ENCODE measurements around the gene KNG1. TPM values are rescaled to one million over a fixed set of nuclear protein-coding genes. Genes with fewer than 3 reads are reported as not detected.
"Not testable (repeated sequence)": the region's sequence is repeated elsewhere in the genome, so short reads cannot be mapped to it uniquely, and the experiment has no call there.

KNG1 gene
- polyA plus RNA-seq (ENCODE audit: insufficient read length in 4 of 4), result 100 to 1,000 TPM in 3 of 4 donors, 1 to 10 TPM in 1; 8.3 to 169 (median 132) TPM

GRCh38 chr3:186717039-186717457 is at the start of gene KNG1:
Gene KNG1, plus strand, starts transcription at chr3:186717359. Its CDS starts 184 bp downstream, at chr3:186717543.
- no peak for DNase-seq (ENCODE audit: low read depth in 4 of 4, low spot score in 3 of 4)

- no peak for DNase-seq (ENCODE audit: low read depth in 4 of 4, low spot score in 3 of 4)
These were observed 48.7 kb upstream of the KNG1 start for GRCh38 chr3:186668426-186668825.

DNA sequence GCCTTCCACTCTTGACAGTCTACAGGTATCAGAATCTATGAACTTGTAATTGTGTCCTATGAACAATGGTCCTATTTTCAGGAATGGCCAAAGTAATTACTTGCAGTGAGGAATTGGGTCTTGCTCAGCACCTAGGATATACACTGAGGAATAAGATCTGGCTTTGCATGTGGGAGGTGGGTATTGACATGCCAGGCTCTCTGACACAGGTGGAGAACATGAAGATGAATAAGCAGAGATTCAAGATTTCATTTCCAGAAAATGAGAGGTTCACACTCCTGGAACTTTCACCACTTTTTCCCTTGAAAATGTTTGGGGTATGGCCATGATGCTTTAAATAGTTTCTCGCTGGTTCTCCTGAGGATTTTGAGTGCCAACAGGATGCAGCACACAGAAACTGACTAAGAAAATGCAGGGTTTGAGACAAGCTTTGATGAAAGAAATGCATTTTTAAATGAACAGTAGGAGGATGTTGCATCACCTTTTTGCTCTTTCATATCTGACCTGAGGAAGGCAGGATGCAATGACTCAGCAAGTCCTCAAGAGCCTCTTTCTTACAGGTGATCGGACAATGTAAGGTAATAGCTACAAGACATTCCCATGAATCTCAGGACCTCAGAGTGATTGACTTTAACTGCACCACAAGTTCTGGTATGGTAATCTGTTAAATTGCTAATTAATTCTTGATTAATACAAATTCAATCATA is 47.6 kb upstream of the KNG1 start:
- no peak for DNase-seq (ENCODE audit: low read depth in 4 of 4, low spot score in 3 of 4)

DNA sequence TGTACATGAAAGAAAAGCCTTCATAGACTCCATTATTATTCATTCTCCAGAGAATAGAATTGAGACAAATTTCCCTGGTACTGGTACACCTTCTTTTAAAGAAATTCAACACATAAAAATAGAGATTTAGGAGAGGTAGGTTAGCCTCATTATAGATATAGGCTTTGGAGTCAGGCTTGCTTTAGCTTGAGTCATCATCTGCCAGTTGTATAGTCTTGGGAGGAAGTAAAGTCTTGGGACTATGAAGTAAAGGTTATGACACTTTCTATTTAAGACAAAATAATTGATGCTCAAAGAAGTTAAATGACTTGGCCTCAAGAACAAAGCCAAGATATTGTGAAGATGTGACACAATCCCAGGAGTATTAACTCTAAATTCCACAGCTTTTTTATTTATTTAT is 47.0 kb upstream of the KNG1 start:
- DNase-seq (ENCODE audit: low read depth in 4 of 4, low spot score in 3 of 4), result no peak

DNA sequence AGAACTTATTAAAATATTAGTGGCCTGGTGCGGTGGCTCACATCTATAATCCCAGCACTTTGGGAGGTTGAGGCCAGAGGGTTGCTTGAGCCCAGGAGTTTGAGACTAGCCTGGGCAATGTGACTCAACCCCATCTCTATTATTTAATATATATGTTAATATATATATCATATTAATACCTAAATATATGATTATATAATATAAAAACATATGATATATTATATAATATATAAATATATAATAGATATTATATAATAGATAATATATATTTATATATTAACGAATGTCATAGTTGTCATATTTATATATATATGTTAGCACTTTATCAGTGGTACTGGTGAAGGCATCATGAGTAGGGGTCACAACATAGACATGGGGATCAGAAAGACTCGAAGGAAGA is 46.1 kb upstream of the KNG1 start:
- DNase-seq (ENCODE audit: low read depth in 4 of 4, low spot score in 3 of 4), result no peak

DNA sequence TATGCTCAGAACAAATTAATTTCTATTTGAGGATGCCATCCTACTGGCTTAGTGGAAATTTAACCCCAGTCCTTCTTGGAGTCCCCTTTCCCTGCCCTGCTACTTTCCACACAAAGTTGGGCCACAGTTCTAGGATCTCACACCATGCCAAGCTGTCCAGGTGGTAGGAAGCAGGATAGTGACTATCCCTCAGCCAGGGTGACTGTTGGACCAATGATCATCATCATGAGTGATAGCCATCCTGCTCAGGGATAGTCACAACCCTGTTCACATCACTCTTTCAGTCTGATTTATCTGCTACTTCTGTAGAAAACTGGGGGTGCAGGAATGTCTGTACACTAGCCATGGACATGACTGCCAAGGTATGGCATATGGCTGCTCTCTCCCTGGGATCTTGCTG is 38.6 kb upstream of the KNG1 start:
- no peak for DNase-seq (ENCODE audit: low read depth in 4 of 4, low spot score in 3 of 4)

GRCh38 chr3:186679151-186679550 is 38.0 kb upstream of the KNG1 start:
- DNase-seq (ENCODE audit: low read depth in 4 of 4, low spot score in 3 of 4), result no peak

GRCh38 chr3:186680869-186681268 is 36.3 kb upstream of the KNG1 start:
- DNase-seq (ENCODE audit: low read depth in 4 of 4, low spot score in 3 of 4), result no peak

DNA sequence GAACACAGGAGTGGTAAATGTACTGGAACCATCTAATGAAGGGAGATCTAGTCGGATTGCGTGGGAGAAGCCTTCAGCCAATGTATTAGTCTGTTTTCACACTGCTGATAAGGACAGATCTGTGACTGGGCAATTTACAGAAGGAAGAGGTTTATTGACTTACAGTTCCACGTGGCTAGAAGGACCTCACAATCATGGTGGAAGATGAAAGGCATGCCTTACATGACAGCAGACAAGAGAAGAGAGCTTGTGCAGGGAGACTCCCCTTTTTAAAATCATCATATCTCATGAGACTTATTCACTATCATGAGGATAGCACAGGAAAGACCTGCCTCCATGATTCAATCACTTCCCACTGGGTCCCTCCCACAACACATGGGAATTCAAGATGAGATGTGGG is 34.3 kb upstream of the KNG1 start:
- no peak for DNase-seq (ENCODE audit: low read depth in 4 of 4, low spot score in 3 of 4)

DNA sequence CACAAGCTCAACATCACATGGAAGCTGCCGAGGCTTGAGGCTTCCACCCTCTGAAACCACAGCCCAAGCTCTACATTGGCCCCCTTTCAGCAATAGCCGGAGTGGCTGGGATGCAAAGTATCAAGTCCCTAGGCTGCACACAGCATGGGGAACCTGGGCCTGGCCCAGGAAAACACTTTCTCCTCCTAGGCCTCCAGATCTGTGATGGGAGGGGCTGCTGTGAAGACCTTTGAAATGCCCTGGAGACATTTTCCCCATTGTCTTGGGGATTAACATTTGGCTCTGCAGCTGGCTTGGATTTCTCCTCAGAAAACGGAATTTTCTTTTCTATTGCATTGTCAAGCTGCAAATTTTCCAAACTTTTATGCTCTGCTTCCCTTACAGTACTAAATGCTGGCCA is 33.2 kb upstream of the KNG1 start:
- no peak for DNase-seq (ENCODE audit: low read depth in 4 of 4, low spot score in 3 of 4)

- not testable (repeated sequence) for DNase-seq (ENCODE audit: low read depth in 4 of 4, low spot score in 3 of 4)
These were observed 30.7 kb upstream of the KNG1 start for GRCh38 chr3:186686475-186686874.

- no peak for DNase-seq (ENCODE audit: low read depth in 4 of 4, low spot score in 3 of 4)
These were observed 30.0 kb upstream of the KNG1 start for GRCh38 chr3:186687120-186687651.

- DNase-seq (ENCODE audit: low read depth in 4 of 4, low spot score in 3 of 4), result not testable (repeated sequence)
These were observed 26.9 kb upstream of the KNG1 start for GRCh38 chr3:186690304-186690703.

DNA sequence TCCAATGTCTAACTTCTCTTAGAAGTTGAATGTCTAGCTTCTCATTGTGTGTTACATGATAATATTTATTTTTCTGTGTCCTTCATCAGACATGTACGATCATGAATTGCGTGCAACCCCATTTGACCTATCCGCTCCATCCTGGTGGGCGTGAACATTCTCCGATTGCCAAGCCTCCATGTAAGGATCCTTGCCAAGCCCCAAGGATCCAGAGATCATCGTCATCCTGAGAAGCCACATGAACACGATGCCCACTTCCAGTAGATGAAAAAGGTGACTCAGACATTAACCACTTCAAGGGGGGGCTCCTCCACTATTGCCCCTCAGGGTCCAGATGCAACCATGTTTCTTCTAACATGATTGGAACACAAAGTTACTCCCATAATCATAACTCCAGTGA is 25.5 kb upstream of the KNG1 start:
- DNase-seq (ENCODE audit: low read depth in 4 of 4, low spot score in 3 of 4), result no peak

- no peak for DNase-seq (ENCODE audit: low read depth in 4 of 4, low spot score in 3 of 4)
These were observed 23.3 kb upstream of the KNG1 start for GRCh38 chr3:186693843-186694242.

GRCh38 chr3:186694288-186695032 is 22.7 kb upstream of the KNG1 start:
- DNase-seq (ENCODE audit: low read depth in 4 of 4, low spot score in 3 of 4), result no peak

- DNase-seq (ENCODE audit: low read depth in 4 of 4, low spot score in 3 of 4), result no peak
These were observed 20.6 kb upstream of the KNG1 start for GRCh38 chr3:186696522-186696921.

DNA sequence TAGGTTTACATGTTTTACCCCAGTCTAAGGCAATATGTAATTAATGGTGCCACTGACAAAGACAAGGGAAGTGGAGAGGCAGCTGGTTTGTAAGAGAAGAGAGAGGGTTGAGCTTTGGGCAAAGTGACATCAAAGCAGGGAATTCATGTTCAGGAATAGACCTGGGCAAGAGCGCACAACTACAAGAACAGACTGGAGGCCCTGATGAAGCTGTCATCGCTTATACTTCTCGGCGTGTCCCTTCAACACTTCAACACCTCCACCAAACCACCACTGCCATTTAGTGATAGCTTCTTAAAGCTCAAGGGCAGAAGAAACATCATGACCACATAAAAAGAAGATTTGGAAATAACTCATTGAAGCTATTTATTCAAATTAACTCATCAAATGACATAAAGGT is 19.6 kb upstream of the KNG1 start:
- DNase-seq (ENCODE audit: low read depth in 4 of 4, low spot score in 3 of 4), result no peak

DNA sequence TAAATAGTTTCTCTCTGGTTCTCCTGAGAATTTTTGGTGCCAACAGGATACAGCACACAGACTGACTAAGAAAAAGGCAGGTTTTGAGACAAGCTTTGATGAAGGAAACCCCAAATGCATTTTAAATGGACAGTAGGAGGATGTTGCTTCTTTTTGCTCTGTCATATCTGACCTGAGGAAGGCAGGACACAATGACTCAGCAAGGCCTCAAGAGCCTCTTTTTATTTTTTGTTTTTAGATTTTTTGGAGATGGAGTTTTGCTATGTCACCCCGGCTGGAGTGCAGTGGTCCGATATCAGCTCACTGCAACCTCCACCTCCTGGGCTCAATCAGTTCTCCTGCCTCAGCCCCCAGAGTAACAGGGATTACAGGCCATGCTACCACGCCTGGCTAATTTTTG is 16.9 kb upstream of the KNG1 start:
- DNase-seq (ENCODE audit: low read depth in 4 of 4, low spot score in 3 of 4), result no peak

DNA sequence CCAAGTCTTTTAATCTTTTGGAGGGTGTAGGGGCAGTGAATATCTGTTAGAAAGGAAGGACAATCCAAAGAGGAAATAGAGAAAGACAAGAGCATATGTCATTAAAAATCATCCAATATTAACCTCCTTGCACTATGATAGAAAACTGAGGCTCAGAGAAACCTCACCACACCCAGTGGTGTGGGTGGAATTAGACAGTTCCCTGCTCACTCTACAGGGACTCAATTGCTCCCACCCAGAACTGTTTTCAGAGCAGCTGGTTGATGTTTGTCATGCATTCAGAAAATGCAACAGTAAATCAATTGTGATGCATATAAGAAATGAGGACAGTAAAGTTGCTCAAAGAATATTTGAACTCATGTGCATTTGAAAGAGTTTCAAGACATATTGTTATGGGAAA is 14.7 kb upstream of the KNG1 start:
- DNase-seq (ENCODE audit: low read depth in 4 of 4, low spot score in 3 of 4), result not testable (repeated sequence)

- DNase-seq (ENCODE audit: low read depth in 4 of 4, low spot score in 3 of 4), result no peak
These were observed 11.0 kb upstream of the KNG1 start for GRCh38 chr3:186705882-186706780.

All from left renal pelvis (tissue), 4 donors.